Measurements from ENCODE around the gene TEX44. TPM values are rescaled to one million over a fixed set of nuclear protein-coding genes. Genes with fewer than 3 reads are reported as not detected.

TEX44 gene
- total RNA-seq, 1 donor from 2014 or later: not detected

- intact Hi-C loops (cut with micrococcal nuclease): no loop called here
- Mint-ChIP-seq H3K36me3 (ENCODE audit: low read depth) (no peaks in the 10 kb centered on the region), H3K27ac (no peak overlapping the region), H3K9me3 (no peaks in the 10 kb centered on the region), H3K27me3 (ENCODE audit: low read depth) (no peaks in the 10 kb centered on the region), H3K4me1 (ENCODE audit: low read depth) (no peaks in the 10 kb centered on the region), H3K4me3 (ENCODE audit: low read depth) (no peak overlapping the region)
- DNase-seq (ENCODE audit: low spot score): no peak
Measured at GRCh38 chr2:231634951-231635875, 42.5 kb downstream of the TEX44 start.

- Mint-ChIP-seq H3K4me3 (ENCODE audit: low read depth) (no peak overlapping the region), H3K9me3 (no peaks in the 10 kb centered on the region), H3K4me1 (ENCODE audit: low read depth) (peaks cover 13% of the 10 kb centered on the region), H3K27me3 (ENCODE audit: low read depth) (no peaks in the 10 kb centered on the region), H3K36me3 (ENCODE audit: low read depth) (no peaks in the 10 kb centered on the region), H3K27ac (no peak overlapping the region)
- intact Hi-C loops (cut with micrococcal nuclease): no loop called here
- DNase-seq (ENCODE audit: low spot score): no peak
Measured at GRCh38 chr2:231640241-231640640, 47.6 kb downstream of the TEX44 start.

- H3K27me3 Mint-ChIP-seq (ENCODE audit: low read depth): no peaks in the 10 kb centered on the region
- no peaks in the 10 kb centered on the region for H3K9me3 Mint-ChIP-seq
- no peaks in the 10 kb centered on the region for H3K36me3 Mint-ChIP-seq (ENCODE audit: low read depth)
- H3K4me1 Mint-ChIP-seq (ENCODE audit: low read depth): peaks cover 13% of the 10 kb centered on the region
- H3K27ac Mint-ChIP-seq: no peak overlapping the region
- DNase-seq (ENCODE audit: low spot score): no peak
- H3K4me3 Mint-ChIP-seq (ENCODE audit: low read depth): no peak overlapping the region
- intact Hi-C loops (cut with micrococcal nuclease): no loop called here
Measured at GRCh38 chr2:231640641-231641111, 48.0 kb downstream of the TEX44 start.

- peak overlapping the region; percentile 68 for H3K4me3 Mint-ChIP-seq (ENCODE audit: low read depth)
- peak overlapping the region; percentile 91 for H3K27ac Mint-ChIP-seq
- intact Hi-C loops (cut with micrococcal nuclease): loop anchor here (1.0 to 2.0 kb wide), 3 partner anchors 19 to 32 kb away; no protein-coding TSS in a partner anchor
- peak; percentile 68 for DNase-seq (ENCODE audit: low spot score)
- peaks cover 14% of the 10 kb centered on the region for H3K4me1 Mint-ChIP-seq (ENCODE audit: low read depth)
- H3K9me3 Mint-ChIP-seq: no peaks in the 10 kb centered on the region
- no peaks in the 10 kb centered on the region for H3K36me3 Mint-ChIP-seq (ENCODE audit: low read depth)
- H3K27me3 Mint-ChIP-seq (ENCODE audit: low read depth): no peaks in the 10 kb centered on the region
Measured at GRCh38 chr2:231642631-231643494, 50.2 kb downstream of the TEX44 start.

GRCh38 chr2:231643495-231643888 lies 50.8 kb downstream of the TEX44 start:
- Mint-ChIP-seq H3K4me1 (ENCODE audit: low read depth) (peaks cover 15% of the 10 kb centered on the region), H3K36me3 (ENCODE audit: low read depth) (no peaks in the 10 kb centered on the region), H3K4me3 (ENCODE audit: low read depth) (no peak overlapping the region), H3K27ac (peak overlapping the region; percentile 91), H3K27me3 (ENCODE audit: low read depth) (no peaks in the 10 kb centered on the region), H3K9me3 (no peaks in the 10 kb centered on the region)
- intact Hi-C loops (cut with micrococcal nuclease): loop anchor here (2.0 kb wide), 1 partner anchor 31 kb away; no protein-coding TSS in a partner anchor
- DNase-seq (ENCODE audit: low spot score): no peak

Other genes with a start within 250 kb of the TEX44 start
- 0.05 and 0.09 TPM in 2 replicates for gene B3GNT7, start 197.2 kb upstream of the TEX44 start, total RNA-seq
- gene NCL, start 128.4 kb upstream of the TEX44 start, total RNA-seq: 1,292 and 1,329 TPM in 2 replicates
- gene NMUR1, start 62.4 kb upstream of the TEX44 start, total RNA-seq: 0.16 and 0.28 TPM in 2 replicates
- gene PTMA, start 115.7 kb downstream of the TEX44 start, total RNA-seq: 2,151 and 2,259 TPM in 2 replicates
- 35.5 and 35.6 TPM in 2 replicates for gene PDE6D, start 188.4 kb downstream of the TEX44 start, total RNA-seq
- gene COPS7B, start 193.6 kb downstream of the TEX44 start, total RNA-seq: 62.1 and 66.0 TPM in 2 replicates

All from activated T-helper 2 cell treated with anti-CD3 and anti-CD28 coated beads, Interferon-gamma antibody, Interleukin-2, Interleukin-4, amounts not matched to agents 10 μg/mL and 5 μg/mL and 100 μg/mL, durations not matched to agents 14 hours and 24 hours and 36 hours (primary cell).